NCI-H2029 (cell line): ENCODE measurements around the gene HSDL2.
"Not testable (repeated sequence)": the region's sequence is repeated elsewhere in the genome, so short reads cannot be mapped to it uniquely, and the experiment has no call there.

ENCODE experiments used
- DNase-seq: peaks from one replicate; lab custom pipeline; 2025; lab: John Stamatoyannopoulos, UW

Gene HSDL2

DNA sequence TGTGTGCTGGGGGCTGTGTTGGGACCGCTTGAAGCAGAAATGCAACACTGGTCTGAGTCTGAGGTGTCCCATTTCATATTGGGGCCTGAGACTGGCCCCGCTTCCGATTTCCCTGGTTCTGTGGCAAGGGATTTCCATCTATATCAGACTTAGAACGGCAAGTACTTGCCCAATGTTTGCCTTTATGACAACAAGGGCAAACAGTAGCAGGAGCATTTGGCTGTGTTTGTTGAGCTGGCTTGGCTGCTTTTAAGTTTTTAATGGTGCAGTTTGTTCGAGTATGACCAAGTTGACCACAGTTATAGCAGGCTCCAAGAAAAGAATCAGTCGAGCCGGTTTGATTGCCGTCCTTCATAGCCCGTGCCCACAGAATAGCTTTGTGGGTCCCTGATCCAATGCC is 17.0 kb downstream of the HSDL2 start:
- DNase-seq = no peak

DNA sequence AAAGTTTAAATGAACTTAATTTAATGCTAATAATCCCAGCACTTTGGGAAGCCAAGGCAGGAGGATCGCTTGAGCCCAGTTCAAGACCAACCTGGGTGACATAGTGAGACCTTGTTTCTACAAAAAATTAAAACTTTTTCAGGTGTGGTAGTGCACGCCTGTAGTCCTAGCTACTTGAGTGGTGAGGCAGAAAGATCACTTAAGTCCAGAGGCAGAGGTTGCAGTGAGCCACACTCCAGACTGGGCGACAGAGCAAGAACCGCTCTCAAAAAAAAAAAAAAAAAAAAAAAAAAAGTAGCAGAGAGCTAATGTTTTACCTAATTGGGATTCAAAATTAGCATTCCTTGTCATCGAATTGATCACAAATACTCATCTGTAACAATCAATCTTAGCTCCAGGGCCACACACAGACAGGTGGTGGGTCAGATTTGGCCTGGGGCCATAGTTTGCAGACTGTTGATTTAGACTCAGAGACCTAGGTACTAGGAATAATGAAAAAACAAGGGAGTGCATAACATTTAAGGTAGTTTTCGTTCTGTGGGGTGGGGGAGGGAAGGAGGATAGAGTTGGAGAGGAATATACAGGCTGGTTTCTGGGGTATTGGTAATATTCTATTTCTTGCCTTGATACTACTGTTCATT is 21.4 kb downstream of the HSDL2 start:
- no peak for DNase-seq

DNA sequence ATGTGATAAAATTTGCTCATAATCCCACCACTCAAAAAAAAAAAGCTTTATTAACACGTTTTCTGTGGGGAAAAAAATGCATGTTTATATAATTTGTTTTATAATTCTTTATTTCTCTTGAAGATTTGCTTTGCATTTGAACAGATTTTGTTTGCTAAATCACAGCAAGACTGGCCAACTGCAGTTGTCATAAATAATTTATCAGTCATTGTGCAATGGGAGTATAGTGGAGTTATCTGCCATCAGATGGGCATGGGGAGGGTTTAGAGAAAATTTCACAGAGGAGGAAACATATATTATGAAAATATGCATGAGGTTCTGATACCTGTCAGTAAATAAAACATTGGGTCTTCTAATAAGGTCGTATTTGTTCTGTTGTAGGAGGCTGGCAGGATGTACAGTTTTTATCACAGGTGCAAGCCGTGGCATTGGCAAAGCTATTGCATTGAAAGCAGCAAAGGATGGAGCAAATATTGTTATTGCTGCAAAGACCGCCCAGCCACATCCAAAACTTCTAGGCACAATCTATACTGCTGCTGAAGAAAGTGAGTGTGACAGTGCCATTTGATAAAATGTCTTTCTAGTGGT is 23.8 kb downstream of the HSDL2 start:
- DNase-seq = no peak

DNA sequence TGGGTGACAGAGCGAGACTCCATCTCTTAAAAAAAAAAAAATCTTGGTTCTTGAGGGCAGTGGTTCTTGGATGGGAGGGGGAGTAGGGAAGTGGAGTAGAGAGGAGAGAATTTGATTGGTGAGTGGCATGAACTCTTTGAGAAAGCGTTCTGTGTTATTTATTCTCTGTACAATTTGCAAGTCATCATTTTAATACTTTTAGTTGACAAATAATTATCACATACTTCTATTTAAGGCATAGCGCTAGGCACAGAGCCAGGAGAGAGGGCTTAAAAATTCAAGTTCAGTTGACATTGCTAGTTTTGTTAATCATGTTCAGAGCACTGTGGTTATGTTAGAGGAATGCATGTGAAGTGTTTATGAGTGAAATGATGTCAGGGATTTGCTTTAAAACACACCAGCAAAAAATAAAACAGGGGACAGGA is 24.6 kb downstream of the HSDL2 start:
- DNase-seq = no peak

DNA sequence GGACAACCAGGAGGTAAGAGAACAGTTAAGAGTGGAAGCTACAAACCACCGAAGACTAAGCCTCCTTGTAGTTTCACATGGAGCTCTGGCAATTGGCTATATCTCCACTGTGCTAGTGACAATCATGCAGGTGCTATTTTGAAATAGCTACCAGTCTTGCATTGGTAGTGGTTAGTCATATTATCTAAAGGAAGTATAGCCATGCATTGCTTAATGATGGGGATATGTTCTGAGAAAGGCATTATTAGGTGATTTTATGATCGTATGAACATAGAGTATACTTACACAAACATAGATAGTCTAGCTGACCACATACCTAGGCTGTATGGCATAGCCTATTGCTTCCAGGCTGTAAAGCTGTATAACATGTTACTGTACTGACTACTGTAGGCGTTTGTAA is 28.4 kb downstream of the HSDL2 start:
- no peak for DNase-seq

DNA sequence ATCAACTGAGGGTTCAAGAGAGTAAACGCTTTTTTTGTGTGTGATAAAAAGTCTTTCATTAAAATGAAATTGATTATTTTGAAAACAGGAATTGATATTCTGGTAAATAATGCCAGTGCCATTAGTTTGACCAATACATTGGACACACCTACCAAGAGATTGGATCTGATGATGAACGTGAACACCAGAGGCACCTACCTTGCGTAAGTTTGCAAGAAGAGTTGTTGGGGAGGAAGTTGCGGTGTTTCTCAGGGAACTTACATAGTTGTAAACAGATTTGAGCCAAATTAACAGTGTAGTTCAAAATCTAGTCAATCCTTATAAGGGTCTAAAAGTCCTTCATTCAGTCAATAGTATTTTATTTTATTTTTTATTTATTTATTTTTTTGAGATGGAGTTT is 28.9 kb downstream of the HSDL2 start:
- no peak for DNase-seq

DNA sequence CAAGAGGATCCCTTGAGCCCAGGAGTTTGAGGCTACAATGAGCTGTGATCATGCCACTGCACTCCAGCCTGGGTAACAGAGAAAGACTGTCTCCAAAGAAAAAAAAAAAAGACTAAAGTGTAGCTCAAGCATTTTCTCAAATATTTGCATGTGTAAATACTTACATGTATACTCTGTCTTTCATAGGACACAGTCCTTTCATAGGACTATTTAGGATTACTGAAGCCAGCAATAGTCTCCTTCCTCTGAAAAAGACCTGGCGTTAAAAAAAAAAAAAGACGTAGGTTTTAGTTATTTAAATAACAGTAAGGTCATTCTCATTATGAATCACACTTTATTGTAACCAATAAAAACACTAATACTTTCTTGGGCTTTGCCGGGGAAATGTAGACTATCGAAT is 29.9 kb downstream of the HSDL2 start:
- DNase-seq = no peak

DNA sequence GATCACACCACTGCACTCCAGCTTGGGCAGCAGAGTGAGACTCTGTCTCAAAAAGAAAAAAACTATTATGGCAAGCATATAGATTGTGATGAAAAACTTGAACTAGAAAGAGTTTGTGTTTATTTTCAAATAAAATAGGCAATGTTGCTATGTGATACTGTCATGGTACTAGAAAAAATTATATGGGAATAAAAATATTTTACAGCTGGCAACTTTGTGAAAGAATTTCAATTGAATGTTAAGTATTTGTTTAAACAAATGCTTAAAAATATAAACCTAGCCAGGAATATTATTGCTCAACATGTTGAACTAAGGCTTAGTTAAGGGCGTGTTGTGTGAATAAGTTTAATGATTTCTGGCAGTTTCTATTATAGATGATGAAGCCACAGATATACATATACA is 31.7 kb downstream of the HSDL2 start:
- DNase-seq = no peak

DNA sequence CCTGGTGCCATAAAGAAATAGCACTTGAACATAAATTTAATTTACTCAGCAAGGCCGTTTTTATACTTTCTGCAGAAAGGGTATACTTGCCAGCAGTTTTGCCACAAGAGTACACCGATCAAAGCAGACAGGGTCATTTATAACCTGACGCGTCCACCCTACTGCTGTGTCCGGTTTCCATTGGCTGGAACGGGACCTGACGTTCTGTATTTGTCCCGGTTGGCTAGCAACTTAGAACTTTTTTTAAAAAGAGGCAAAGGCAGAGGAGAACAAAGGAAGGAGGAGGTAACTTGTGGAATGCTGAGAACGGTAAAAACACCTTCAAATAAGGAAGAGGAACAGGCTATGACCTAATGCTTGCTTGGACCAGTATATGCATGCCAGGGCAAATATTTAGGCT is 33.8 kb downstream of the HSDL2 start:
- DNase-seq = not testable (repeated sequence)

DNA sequence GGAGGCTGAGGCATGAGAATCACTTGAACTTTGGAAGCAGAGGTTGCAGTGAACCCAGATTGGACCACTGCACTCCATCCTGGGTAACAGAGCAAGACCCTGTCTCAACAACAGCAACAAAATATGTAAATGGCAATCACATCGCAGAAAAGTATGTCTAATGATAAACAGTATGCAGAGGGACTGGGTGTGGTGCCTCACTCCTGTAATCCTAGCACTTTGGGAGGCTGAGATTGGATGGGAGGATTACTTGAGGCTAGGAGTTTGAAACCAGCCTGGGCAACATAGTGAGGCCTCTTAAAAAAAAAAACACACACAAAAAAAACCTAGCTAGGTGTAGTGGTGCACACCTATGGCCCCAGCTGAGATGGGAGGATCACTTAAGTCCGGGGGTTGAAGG is 40.3 kb downstream of the HSDL2 start:
- DNase-seq = no peak

DNA sequence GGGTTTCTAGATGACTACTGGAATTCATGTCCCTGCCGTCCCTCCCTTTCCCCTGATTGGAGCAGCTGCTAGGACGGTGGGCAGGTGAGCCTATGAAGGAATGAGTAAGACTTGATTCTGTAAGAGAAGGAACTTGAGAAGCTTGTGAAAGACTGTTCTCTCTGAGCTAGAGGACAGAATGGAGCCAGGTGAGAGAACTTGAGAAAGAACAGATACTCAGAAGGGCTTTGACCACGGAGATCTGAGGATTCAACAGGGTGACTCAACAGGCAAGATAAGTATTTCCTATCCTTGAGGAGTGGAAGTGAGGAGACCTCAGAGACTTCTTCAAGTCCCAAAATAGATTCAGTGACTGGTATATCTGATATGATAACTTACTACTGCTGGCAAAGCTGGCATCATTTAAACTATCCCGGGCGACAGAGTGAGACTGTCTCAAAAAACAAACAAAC is 41.9 kb downstream of the HSDL2 start:
- no peak for DNase-seq

DNA sequence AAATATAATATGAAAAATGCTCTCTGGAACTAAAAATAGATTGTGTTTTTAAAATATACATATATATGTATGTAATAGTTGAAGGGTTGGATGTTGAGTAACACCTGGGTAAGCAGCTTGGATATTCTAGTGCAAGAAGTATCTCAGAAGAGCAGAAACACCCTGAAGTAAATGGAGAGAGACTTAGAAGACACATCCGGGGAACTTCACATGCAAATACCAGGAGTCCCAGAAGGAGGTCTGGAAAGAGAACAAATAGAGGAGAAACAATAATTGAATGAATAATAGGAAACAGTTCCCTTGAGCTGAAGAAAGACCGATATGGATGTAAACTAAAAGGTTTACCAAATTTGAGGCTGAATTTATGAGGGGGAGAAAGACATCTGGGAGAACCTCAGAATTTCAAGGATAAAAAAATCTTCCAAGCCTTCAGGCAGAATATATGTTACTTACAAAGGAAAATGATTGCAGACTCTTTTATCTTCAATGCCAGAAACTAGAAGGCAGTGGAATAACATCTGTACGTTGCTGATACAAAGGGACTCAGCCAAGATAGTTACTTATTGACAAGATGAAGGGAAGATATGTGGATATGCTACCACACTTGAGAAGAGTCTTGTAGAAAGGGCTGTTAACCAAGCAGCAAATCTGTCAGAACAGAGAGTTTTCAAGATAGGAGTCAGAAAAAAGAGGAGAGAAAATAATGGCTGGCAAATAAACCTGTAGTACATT is 42.7 kb downstream of the HSDL2 start:
- DNase-seq = no peak

DNA sequence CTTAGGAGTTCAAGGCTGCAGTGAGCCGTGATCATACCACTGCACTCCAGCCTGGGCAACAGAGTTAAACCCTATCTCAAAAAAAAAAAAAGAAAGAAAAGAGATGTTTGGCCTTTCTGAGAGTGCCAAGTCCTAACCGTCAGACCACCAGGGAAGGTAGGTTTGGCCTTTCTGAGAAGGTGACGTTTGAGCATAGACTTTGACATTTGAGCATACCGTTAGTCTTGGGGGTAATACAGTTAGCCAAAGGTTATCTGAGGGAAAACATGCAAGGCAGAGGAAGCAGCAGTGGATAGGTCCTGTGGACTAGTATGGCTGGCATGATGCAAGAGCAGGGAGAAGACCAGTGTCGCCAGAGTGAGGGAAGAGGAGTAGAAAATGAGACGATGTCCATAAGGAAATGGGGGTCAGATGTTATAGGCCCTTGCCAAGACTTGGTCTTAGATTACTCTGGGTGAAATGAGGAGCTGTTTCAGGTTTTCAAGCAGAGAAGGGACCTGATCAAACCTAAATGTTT is 50.2 kb downstream of the HSDL2 start:
- no peak for DNase-seq

DNA sequence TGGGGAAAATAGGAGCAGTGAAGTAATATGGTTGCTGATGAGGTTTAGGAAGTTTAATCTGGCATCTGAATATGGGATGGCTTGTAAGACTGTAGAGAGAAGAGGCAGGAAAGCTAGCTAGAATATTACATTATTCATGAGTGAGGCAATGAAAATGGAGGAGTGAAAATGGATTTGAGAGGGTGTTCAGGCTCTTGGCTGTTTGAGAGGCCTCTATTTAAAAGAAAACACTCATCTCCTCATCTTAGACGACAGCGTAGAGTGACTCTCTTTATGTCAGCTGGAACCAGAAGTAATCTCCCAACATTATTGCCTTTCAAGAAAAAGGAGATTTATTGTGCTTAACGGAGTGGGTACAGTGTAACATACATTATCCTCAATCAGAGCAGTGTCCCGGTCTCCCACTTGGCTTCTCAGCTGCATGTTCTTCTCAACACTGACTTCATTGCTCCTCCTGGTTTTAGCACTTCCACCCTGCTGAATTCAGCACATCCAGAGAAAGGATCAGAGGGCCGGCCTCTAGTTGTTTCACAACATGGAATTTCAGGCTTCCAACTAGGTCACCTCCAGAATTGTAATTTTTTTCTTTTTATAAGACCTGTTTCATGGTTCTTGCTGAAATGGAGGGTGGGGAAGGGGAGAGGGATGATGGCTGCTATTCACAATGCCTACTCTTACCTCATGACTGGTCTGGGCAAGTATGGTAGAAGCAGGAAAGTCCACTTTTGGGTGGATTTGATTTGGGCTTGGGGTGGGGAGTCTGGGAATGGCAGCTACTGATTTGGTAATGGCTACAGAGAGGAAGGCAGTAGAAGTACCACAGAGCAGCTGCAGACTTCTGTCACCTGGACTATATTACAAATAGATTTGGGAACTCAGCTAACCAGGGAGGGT is 53.8 kb downstream of the HSDL2 start:
- DNase-seq = no peak

DNA sequence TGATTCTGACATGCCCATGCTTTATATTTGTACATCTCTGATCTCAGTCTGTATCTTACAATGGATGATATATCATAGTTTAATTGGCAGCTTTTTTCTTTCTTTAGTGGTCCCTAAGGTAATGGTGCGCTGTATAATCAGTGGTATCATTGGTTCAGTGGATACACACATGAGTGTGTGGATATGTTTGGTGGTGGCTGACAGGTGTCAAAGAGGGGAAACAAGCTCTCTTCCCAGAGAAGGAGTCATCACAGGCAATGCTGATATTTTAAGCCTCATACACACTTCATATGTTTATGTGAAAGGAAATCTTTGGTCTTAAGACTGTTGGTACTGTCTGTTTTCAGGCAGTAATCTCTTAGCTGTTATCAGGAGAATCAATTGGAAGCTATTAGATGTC is 54.6 kb downstream of the HSDL2 start:
- DNase-seq = no peak

DNA sequence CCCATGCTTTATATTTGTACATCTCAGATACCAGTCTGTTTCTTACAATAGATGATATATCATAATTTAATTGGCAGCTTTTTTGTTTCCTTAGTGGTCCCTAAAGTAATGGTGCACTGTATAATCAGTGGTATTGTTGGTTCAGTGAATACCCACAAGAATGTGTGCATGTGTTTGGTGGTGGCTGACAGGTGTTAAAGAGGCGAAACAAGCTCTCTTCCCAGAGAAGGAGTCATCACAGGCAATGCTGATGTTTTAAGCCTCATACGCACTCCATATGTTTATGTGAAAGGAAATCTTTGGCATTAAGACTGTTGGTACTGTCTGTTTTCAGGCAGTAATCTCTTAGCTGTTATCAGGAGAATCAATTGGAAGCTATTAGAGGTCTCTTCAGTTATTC is 57.5 kb downstream of the HSDL2 start:
- no peak for DNase-seq

DNA sequence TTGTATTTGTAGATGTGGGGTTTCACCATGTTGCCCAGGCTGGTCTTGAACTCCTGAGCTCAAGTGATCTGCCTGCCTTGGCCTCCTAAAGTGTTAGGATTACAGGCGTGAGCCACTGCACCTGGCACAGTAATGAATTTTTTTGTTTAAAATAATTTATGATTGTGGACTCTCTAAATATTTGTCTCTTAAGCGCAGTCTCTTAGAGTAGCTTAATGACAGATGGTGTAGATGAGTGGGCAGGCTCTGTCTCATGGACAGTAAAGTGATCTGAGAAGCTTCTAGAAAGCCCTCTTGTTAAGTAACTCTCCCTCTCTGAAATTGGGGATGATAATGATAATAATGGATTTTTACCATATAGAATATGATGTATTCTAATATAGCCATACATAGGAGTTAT is 59.3 kb downstream of the HSDL2 start:
- DNase-seq = peak; percentile 60

DNA sequence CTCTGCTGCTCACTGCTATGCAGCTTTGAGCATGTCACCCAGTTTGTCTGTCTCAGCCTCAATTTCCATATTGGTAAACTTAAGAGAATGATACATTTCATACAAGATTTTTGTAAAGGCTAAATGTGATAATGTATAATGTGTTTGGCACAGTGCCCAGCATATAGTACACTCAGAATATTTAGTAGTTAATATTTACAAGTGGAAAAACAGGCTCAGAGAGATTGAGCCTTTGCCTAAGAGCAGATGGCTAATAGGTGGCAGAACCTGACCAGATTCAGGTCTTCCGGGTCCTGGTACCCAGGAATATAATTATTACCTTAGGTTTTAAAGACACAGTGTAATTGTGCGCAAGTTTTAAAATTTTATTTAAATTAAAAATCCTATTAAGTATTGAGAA is 59.9 kb downstream of the HSDL2 start:
- DNase-seq = no peak

DNA sequence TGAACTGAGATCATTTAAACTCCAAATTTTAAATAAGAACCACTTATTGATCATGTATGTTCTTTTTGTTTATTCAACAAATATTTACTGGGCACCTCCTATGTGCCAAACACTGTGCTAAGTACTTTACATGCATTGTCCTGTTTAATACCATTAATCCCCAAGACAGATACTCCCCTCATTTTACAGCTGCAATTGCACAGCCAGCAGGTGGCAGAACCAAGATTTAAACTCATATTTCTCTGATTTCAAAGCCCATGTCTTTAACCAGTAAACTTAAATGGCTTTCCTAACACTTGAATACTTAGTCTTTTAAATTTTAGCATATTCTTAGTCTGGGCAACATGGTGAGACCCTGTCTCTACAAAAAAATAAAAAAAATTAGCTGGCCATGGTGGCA is 63.3 kb downstream of the HSDL2 start:
- DNase-seq = no peak

DNA sequence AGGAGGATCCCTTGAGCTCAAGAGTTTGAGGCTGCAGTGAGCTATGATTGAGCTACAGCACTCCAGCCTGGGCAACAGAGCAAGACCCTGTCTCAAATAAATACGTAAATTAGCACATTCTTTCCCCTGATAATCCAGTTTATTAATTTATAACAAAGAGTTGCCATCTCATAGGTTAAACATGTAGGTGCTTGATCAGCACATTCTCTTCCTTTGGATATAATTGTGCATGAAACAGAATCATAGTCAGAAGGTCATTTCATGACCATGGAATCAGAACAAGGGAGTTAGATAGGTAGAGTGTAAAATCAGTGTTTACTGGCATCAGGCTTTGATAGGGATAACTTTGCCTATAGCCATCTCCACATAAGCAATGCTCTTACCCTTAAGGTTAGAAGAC is 63.7 kb downstream of the HSDL2 start:
- no peak for DNase-seq

DNA sequence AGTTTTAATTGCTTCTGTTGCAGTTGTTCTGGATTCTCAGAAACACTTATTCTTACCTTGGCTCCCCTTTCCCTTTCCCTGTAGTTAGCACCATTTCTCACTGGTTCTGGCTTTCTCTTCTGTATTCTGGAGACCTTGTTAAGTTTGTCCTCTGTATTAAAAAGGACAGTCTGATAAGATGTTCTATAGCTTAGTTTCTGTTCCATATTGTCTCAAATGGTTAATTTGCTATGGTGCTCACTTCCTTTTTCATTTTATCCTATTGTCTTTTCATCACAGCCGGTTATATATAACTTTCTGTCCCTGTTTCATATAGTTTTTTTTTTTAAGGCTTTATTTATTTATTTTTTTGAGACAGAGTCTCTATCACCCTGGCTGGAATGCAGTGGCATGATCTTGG is 65.3 kb downstream of the HSDL2 start:
- no peak for DNase-seq

DNA sequence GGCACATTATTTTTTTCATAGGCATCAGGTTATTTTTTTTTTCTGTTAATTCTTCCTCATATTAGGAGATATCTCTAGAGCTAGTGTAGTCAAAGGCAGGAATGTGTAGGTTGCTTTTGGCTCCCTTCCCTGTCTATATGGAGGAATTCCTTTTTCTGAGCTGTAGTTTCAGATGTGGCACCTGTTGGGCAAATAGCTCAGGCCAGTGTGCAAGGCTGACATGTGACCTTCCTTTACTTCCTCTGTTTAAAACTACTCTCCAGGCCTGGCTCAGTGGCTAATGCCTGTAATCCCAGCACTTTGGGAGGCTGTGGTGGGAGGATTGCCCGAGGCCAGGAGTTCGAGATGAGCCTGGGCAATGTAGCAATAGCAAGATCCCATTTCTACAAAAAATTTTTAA is 66.2 kb downstream of the HSDL2 start:
- no peak for DNase-seq
